H1 (cell line): ENCODE results near the gene DPEP2. TPM values are rescaled to one million over a fixed set of nuclear protein-coding genes. Genes with fewer than 3 reads are reported as not detected.

Source experiments
- CTCF ChIA-PET: fragments of 300-600 bp; sonication (Branson Sonifier 250); formaldehyde crosslinking; loops from one replicate; lab custom pipeline; 2021; ENCODE audit not compliant: partially characterized antibody; lab: Charles Lee
- POLR2A ChIA-PET: fragments of 300-600 bp; sonication (Branson Sonifier 250); formaldehyde crosslinking; loops from one replicate; lab custom pipeline; 2021; ENCODE audit warnings: inconsistent platforms; ENCODE audit not compliant: partially characterized antibody; lab: Charles Lee
- DNase-seq, 2 experiments: peaks; one replicate each; pipeline versions ENCODE4 v3.0.0 to v3.0.0-alpha.2; 2010 to 2022; ENCODE audit warnings: low spot score in 2 of 2, low read depth in 1 of 2, mixed read lengths in 1 of 2
- FAIRE-seq: peaks from 2 replicates; lab custom pipeline; 2011; peaks lifted over from hg19 to GRCh38; lab: Jason Lieb, UNC
- H2AFZ ChIP-seq: 2 replicates; pipeline ENCODE4 v1.8.1; 2012; ENCODE audit warnings: low read length, inconsistent platforms
- H2AK5ac ChIP-seq: 2 replicates; pipeline ENCODE4 v1.6.1; 2013; ENCODE audit warnings: low read depth, low read length
- H2BK120ac ChIP-seq: replicated peaks from 2 replicates; pipeline ENCODE3; 2013; ENCODE audit warnings: low read depth, low read length, inconsistent platforms
- H2BK12ac ChIP-seq: 2 replicates; pipeline ENCODE4 v1.6.1; 2013; ENCODE audit warnings: low read depth, low read length
- H2BK15ac ChIP-seq: 2 replicates; pipeline ENCODE4 v1.6.1; 2013; ENCODE audit warnings: low read length
- H2BK20ac ChIP-seq: 2 replicates; pipeline ENCODE4 v1.6.1; 2013; ENCODE audit warnings: low read length
- H2BK5ac ChIP-seq: 2 replicates; pipeline ENCODE4 v1.6.1; 2013; ENCODE audit warnings: low read depth, low read length
- H3K14ac ChIP-seq: 2 replicates; pipeline ENCODE4 v1.6.1; 2013; ENCODE audit warnings: inconsistent platforms; ENCODE audit not compliant: insufficient read length
- H3K18ac ChIP-seq: 2 replicates; pipeline ENCODE4 v1.6.1; 2013; ENCODE audit warnings: low read length; ENCODE audit errors: extremely low read depth
- H3K23ac ChIP-seq: 2 replicates; pipeline ENCODE4 v1.6.1; 2013; ENCODE audit warnings: inconsistent platforms; ENCODE audit not compliant: insufficient read length
- H3K23me2 ChIP-seq: 2 replicates; pipeline ENCODE4 v1.6.1; 2013; ENCODE audit warnings: low read depth, low read length
- H3K27ac ChIP-seq: 2 replicates; pipeline ENCODE4 v1.6.1; 2011; ENCODE audit warnings: low read depth, low read length, inconsistent platforms
- H3K27me3 ChIP-seq, 4 experiments: replicated peaks in 1 of 4; 1 replicate in 1 of 4; 2 replicates in 3 of 4; pipeline versions ENCODE4 v1.6.1 to v1.8.1; 2011 to 2013; ENCODE audit warnings: low read length in 3 of 4, mild to moderate bottlenecking in 3 of 4, inconsistent platforms in 2 of 4, mixed read lengths in 2 of 4, moderate library complexity in 1 of 4; ENCODE audit not compliant: control insufficient read depth in 3 of 4, insufficient read depth in 3 of 4; ENCODE audit errors: extremely low read depth in 1 of 4
- H3K36me3 ChIP-seq, 4 experiments: 2 replicates each; pipeline versions ENCODE4 v1.6.1 to v1.8.1; 2011 to 2013; ENCODE audit warnings: mild to moderate bottlenecking in 4 of 4, low read length in 3 of 4, moderate library complexity in 2 of 4, control low read depth in 1 of 4, inconsistent platforms in 1 of 4; ENCODE audit not compliant: insufficient read depth in 4 of 4, control insufficient read depth in 2 of 4
- H3K4ac ChIP-seq: replicated peaks from 2 replicates; pipeline ENCODE3; 2013; ENCODE audit warnings: low read length, low read depth, mixed read lengths, inconsistent platforms; ENCODE audit not compliant: insufficient read length
- H3K4me1 ChIP-seq, 4 experiments: replicated peaks in 1 of 4; 1 replicate in 1 of 4; 2 replicates in 3 of 4; pipeline versions ENCODE4 v1.6.1 to v1.8.1; 2011 to 2013; ENCODE audit warnings: low read length in 3 of 4, inconsistent platforms in 2 of 4, mixed read lengths in 1 of 4; ENCODE audit not compliant: insufficient read depth in 4 of 4, control insufficient read depth in 3 of 4
- H3K4me2 ChIP-seq, 2 experiments: 2 replicates each; pipeline versions ENCODE4 v1.6.1 to v1.8.1; 2011 to 2013; ENCODE audit warnings: low read depth in 2 of 2, low read length in 2 of 2, control low read depth in 1 of 2, inconsistent platforms in 1 of 2, mild to moderate bottlenecking in 1 of 2; ENCODE audit not compliant: insufficient read depth in 1 of 2
- H3K4me3 ChIP-seq, 4 experiments: fragments of 200-600, 300-600 bp in 1 of 4; sonication (generic), shearing (Covaris generic), sonication (Bioruptor Twin) in 1 of 4; 2 replicates each; pipeline versions ENCODE4 v1.5.1 to v1.8.1; 2011 to 2016; ENCODE audit warnings: low read length in 4 of 4, low read depth in 3 of 4, control low read depth in 2 of 4, inconsistent platforms in 2 of 4, mild to moderate bottlenecking in 2 of 4, mixed read lengths in 1 of 4, moderate library complexity in 1 of 4; ENCODE audit not compliant: insufficient read depth in 2 of 4; ENCODE audit errors: extremely low read depth in 1 of 4
- H3K56ac ChIP-seq: replicated peaks from 2 replicates; pipeline ENCODE3; 2013; ENCODE audit warnings: low read depth, mild to moderate bottlenecking, mixed read lengths, low read length, inconsistent platforms; ENCODE audit not compliant: insufficient read length
- H3K79me1 ChIP-seq: 2 replicates; pipeline ENCODE4 v1.6.1; 2013; ENCODE audit warnings: low read depth, low read length, control low read depth
- H3K79me2 ChIP-seq, 2 experiments: 2 replicates each; pipeline versions ENCODE4 v1.6.1 to v1.8.1; 2012 to 2013; ENCODE audit warnings: low read length in 2 of 2, mild to moderate bottlenecking in 2 of 2, inconsistent platforms in 1 of 2; ENCODE audit not compliant: insufficient read depth in 2 of 2, control insufficient read depth in 1 of 2
- H3K9ac ChIP-seq, 4 experiments: replicated peaks in 1 of 4; 1 replicate in 1 of 4; 2 replicates in 3 of 4; pipeline versions ENCODE4 v1.6.1 to v1.8.1; 2011 to 2013; ENCODE audit warnings: low read depth in 3 of 4, low read length in 3 of 4, control low read depth in 2 of 4, mild to moderate bottlenecking in 2 of 4, moderate library complexity in 2 of 4, inconsistent platforms in 1 of 4; ENCODE audit errors: extremely low read depth in 1 of 4
- H3K9me3 ChIP-seq, 2 experiments: 2 replicates each; pipeline versions ENCODE4 v1.6.1 to v1.8.1; 2012 to 2013; ENCODE audit warnings: mild to moderate bottlenecking in 2 of 2, moderate library complexity in 2 of 2, control low read depth in 1 of 2, inconsistent platforms in 1 of 2, low read depth in 1 of 2, low read length in 1 of 2, mixed read lengths in 1 of 2; ENCODE audit not compliant: insufficient read depth in 2 of 2
- H4K20me1 ChIP-seq, 2 experiments: replicated peaks in 1 of 2; 2 replicates each; pipeline versions ENCODE3 to v1.8.1; 2011 to 2013; ENCODE audit warnings: inconsistent platforms in 2 of 2, low read length in 2 of 2, mild to moderate bottlenecking in 1 of 2; ENCODE audit not compliant: insufficient read depth in 2 of 2, control insufficient read depth in 1 of 2
- H4K5ac ChIP-seq: 2 replicates; pipeline ENCODE4 v1.6.1; 2013; ENCODE audit warnings: low read length, low read depth, mixed read lengths, inconsistent platforms; ENCODE audit not compliant: insufficient read length
- H4K8ac ChIP-seq: 2 replicates; pipeline ENCODE4 v1.8.0; 2013; ENCODE audit warnings: mild to moderate bottlenecking, moderate library complexity, low read length, inconsistent platforms; ENCODE audit not compliant: insufficient read depth; ENCODE audit errors: extremely low read depth
- H4K91ac ChIP-seq: replicated peaks from 2 replicates; pipeline ENCODE3; 2013; ENCODE audit warnings: low read length, mixed read lengths, inconsistent platforms; ENCODE audit not compliant: insufficient read length
- ASH2L ChIP-seq: fragments of 200-600, 300-600 bp; sonication (generic); IDR thresholded peaks from one replicate; pipeline ENCODE4 v1.7.1; 2017; ENCODE audit warnings: low read length
- BCL11A ChIP-seq, 2 experiments: IDR thresholded peaks; one replicate each; pipeline ENCODE4 v1.6.1; 2011; ENCODE audit warnings: low read depth in 2 of 2, low read length in 2 of 2, mild to moderate bottlenecking in 2 of 2
- E2F6 ChIP-seq: IDR thresholded peaks from 2 replicates; pipeline ENCODE4 v1.6.1; 2012; ENCODE audit warnings: inconsistent platforms
- EGR1 ChIP-seq: IDR thresholded peaks from 2 replicates; pipeline ENCODE4 v1.6.1; 2011; ENCODE audit warnings: low read depth, low read length, borderline replicate concordance
- GTF2F1 ChIP-seq: IDR thresholded peaks from 2 replicates; pipeline ENCODE4 v1.6.1; 2012; ENCODE audit warnings: low read depth, low read length, improper control_type of control experiment, borderline replicate concordance
- HDAC6 ChIP-seq: IDR thresholded peaks from one replicate; pipeline ENCODE4 v1.7.1; 2012; ENCODE audit warnings: low read depth, mild to moderate bottlenecking, inconsistent platforms, low read length, moderate library complexity
- KDM1A ChIP-seq: fragments of 200-600, 300-600 bp; sonication (generic); IDR thresholded peaks from 2 replicates; pipeline ENCODE4 v1.7.1; 2016; ENCODE audit warnings: mild to moderate bottlenecking, low read length, borderline replicate concordance
- NRF1 ChIP-seq: IDR thresholded peaks from 2 replicates; pipeline ENCODE4 v1.6.1; 2011; ENCODE audit warnings: mild to moderate bottlenecking, low read depth, low read length, improper control_type of control experiment
- PHF8 ChIP-seq: fragments of 200-600 bp; sonication (generic); conservative IDR thresholded peaks from 2 replicates; pipeline ENCODE4 v1.7.1; 2012; ENCODE audit warnings: low read depth, mild to moderate bottlenecking, inconsistent platforms, low read length, moderate library complexity
- POU5F1 ChIP-seq: IDR thresholded peaks from 2 replicates; pipeline ENCODE4 v1.6.1; 2011; ENCODE audit warnings: low read depth, mild to moderate bottlenecking, low read length, moderate library complexity
- SIRT6 ChIP-seq: IDR thresholded peaks from one replicate; pipeline ENCODE4 v1.7.1; 2012; ENCODE audit warnings: low read length, inconsistent platforms
- WGBS, 2 experiments: shearing (Covaris generic) in 1 of 2; methylation state at CpG; one replicate each; pipeline versions ENCODE4 v1.1.6 to v1.1.7; 2013 to 2015; ENCODE audit warnings: low lambda C conversion rate in 2 of 2, mixed read lengths in 2 of 2, inconsistent platforms in 1 of 2, low coverage in 1 of 2, missing lambda C conversion rate in 1 of 2; ENCODE audit not compliant: insufficient replicate concordance in 2 of 2, insufficient coverage in 1 of 2, insufficient read length in 1 of 2; ENCODE audit errors: extremely low coverage in 1 of 2, missing lambda C conversion rate in 1 of 2; 5-methylcytosine and 5-hydroxymethylcytosine counted together
- polyA plus RNA-seq, 7 experiments: library from polyadenylated mRNA; depleted of rRNA in 3 of 7; stranded (reverse) in 5 of 7; unstranded in 2 of 7; fragments of >200 nt in 5 of 7; fragments of 200-250 nt in 2 of 7; gene quantifications; 1 replicate in 5 of 7; 2 replicates in 1 of 7; 4 replicates in 1 of 7; pipeline versions ENCODE4 v1.2.1 to v1.2.3, GENCODE V29; 2011 to 2013; ENCODE audit warnings: missing spikeins in 2 of 7, mixed read lengths in 2 of 7
- total RNA-seq: library from RNA; stranded (reverse); fragmentation: NEBNext Ultra II Directional; extraction: Animal tissue kit (Norgen Biotek cat#: 25700); gene quantifications from 2 replicates; pipeline ENCODE4 v1.2.1, GENCODE V29; 2021

DPEP2 gene
- total and polyA plus RNA-seq, 2 of the 8 experiments (the other 6 are each of a cell fraction or from before 2014, with no cell fraction given), result not detected

GRCh38 chr16:67949645-67950044, 49.6 kb downstream of the DPEP2 start:
- no peak overlapping the region for H2BK20ac ChIP-seq
- H4K20me1 ChIP-seq, result peaks cover 9 to 32% of the 10 kb centered on the region in 2 experiments
- H2AFZ ChIP-seq, result no peak overlapping the region
- no peak overlapping the region for H3K14ac ChIP-seq
- H3K36me3 ChIP-seq, result peaks cover 12 to 63% (median 29%) of the 10 kb centered on the region in 4 experiments
- H4K5ac ChIP-seq, result no peak overlapping the region
- H2BK5ac ChIP-seq, result no peak overlapping the region
- no peaks in the 10 kb centered on the region for H3K9me3 ChIP-seq
- no peaks in the 10 kb centered on the region for H3K27me3 ChIP-seq
- no peaks in the 10 kb centered on the region for H3K4me1 ChIP-seq
- no peaks in the 10 kb centered on the region for H3K79me2 ChIP-seq
- H3K56ac ChIP-seq, result no peak overlapping the region
- peaks cover 2% of the 10 kb centered on the region; the same call in 1 of the 2 replicates for H3K79me1 ChIP-seq
- no peak overlapping the region for H3K18ac ChIP-seq
- no peak overlapping the region for H2BK15ac ChIP-seq
- 89% methylated on average over 11 of the region's 11 CpGs; no CpG with 5 or more reads in 1 of the 2 experiments for WGBS, 2 experiments
- H3K23me2 ChIP-seq, result peaks cover 3% of the 10 kb centered on the region; the same call in 1 of the 2 replicates
- ChIA-PET CTCF (interaction anchor here (0.7 to 2.6 kb wide), 7 partner anchors 8 to 322 kb away, joined by 3 to 19 read pairs (median 3); no protein-coding TSS in a partner anchor), POLR2A (interaction anchor here (1.1 to 8.5 kb wide), 4 partner anchors 14 to 201 kb away, joined by 3 to 47 read pairs (median 3); partner anchors contain the start of gene PSMB10)
- no peak for FAIRE-seq
- H4K91ac ChIP-seq, result no peak overlapping the region
- H3K9ac ChIP-seq, result no peak overlapping the region
- H3K23ac ChIP-seq, result no peak overlapping the region
- H3K4me2 ChIP-seq, result no peak overlapping the region
- no peak overlapping the region for H3K27ac ChIP-seq
- H2BK120ac ChIP-seq, result no peak overlapping the region
- no peak overlapping the region for H2AK5ac ChIP-seq
- no peak overlapping the region for H3K4ac ChIP-seq
- no peak overlapping the region for H2BK12ac ChIP-seq
- no peak for DNase-seq
- H4K8ac ChIP-seq, result no peak overlapping the region; the same call in 1 of the 2 replicates
- H3K4me3 ChIP-seq, result no peak overlapping the region
- TF ChIP-seq POU5F1 (no peak), HDAC6 (no peak), E2F6 (no peak), ASH2L (no peak), EGR1 (no peak), PHF8 (no peak), KDM1A (no peak), GTF2F1 (no peak), BCL11A (IDR thresholded peaks at IDR 0.05; ENCODE audit: low read depth in 2 of 2, low read length in 2 of 2) (no peak), SIRT6 (no peak), NRF1 (no peak)
